GM19328 (cell line): ENCODE results near the gene SEC14L5.
A peak's percentile ranks its signal among the peaks of the same experiment; 100 is the strongest.
"Not testable (repeated sequence)": the region's sequence is repeated elsewhere in the genome, so short reads cannot be mapped to it uniquely, and the experiment has no call there.

ENCODE experiments used
- ATAC-seq: cut with Tn5 transposase; IDR thresholded peaks from one replicate; pipeline ENCODE4 v1.9.1; 2021; ENCODE audit warnings: mild to moderate bottlenecking, moderate library complexity; ENCODE audit not compliant: unreplicated experiment

Gene SEC14L5

DNA sequence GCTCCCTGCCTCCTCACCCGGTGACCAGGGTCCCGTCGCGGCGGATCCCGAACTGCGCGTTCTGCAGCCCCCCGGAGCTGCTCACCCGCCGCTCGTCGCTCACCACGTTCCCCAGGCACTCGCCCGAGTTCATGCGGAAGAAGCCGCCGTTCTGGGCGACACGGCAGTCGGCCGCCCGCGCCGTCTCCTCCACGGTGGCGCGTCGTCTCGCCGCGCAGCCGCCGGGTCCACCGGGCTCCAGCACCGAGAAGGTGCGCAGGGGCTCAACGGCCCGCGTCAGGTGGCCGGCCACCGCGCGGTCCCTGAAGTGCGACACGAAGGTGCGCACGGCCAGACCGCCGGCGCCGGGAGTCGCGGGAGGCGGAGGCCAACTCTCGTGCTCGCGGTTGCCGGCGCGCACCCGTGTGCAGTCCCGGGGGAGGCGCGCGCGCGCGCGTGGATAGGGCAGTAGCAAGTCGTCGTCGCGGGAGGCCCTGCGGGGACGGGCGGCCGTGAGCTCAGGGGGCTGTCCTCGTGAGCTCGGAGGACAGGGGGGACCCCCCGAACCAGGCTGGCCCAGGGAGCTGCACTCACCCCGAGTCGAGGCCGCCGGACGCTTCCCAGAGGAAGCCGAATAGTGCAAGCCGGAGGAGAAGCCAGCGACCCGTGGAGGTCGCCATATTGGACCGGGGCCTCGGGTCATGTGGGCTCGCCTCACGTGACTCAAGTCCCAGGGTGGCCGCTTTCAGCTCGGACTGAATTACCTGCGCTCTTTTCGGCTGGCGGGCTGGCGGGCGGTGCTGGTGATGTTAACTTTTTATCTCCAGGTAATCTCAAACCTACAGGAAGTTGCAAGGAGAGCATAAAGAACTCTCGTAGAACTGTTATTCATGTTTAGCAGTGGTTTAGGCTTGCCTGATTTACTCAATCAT lies 75.4 kb downstream of the SEC14L5 start, which contains the start of gene NAGPA:
NAGPA (minus strand) TSS at position 680 of the 911 bp plus-strand sequence; CDS start at position 659, 21 bp downstream.
- peak; percentile 70 for ATAC-seq

GRCh38 chr16:5034167-5034523 lies 76.0 kb downstream of the SEC14L5 start:
- no peak for ATAC-seq

- ATAC-seq: no peak
Measured at GRCh38 chr16:5035909-5036227, 77.7 kb downstream of the SEC14L5 start.

- no peak for ATAC-seq
Measured at GRCh38 chr16:5036228-5037156, 78.4 kb downstream of the SEC14L5 start.

DNA sequence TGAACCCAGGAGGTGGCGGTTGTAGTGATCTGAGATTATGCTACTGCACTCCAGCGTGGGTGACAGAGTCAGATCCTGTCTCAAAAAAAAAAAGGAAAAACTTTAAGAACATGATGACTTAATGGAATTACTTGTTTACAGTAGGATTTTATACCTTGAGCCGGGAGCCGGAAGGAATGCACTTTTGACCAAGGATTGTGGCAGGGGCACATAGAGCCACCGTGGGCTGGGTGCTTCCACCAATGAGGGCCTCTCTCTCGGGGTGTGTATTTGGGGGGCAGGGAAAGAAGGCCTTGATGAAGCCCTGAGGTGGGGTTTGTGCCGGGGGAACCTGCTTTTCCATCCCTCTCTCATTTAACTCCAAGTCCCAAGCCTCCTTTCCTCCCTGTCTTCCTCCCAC lies 82.3 kb downstream of the SEC14L5 start:
- no peak for ATAC-seq

DNA sequence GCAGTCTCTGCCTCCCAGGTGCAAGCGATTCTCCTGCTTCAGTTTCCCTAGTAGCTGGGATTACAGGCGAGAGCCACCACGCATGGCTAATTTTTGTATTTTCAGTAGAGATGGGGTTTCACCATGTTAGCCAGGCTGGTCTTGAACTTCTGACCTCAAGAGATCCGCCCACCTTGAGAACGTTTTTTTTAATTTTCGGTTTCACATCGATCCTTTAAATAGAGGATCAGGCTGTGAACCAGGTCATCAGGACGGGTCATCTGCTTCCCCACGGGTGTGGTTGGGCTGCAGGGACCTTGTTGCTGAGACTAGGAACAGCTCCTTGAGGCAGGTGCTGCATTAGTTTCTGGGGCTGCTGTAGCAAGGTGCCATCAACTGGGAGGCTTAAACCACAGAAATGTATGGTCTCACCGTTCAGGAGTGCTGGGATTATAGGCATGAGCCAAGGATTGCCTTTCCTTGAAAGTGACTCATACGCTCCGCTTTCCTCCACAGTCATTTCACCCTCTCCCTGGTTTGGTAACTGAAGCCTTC lies 83.5 kb downstream of the SEC14L5 start:
- no peak for ATAC-seq

- no peak for ATAC-seq
Measured at GRCh38 chr16:5042574-5043171, 84.5 kb downstream of the SEC14L5 start.

GRCh38 chr16:5044011-5044540 lies 85.9 kb downstream of the SEC14L5 start:
- no peak for ATAC-seq

- ATAC-seq: not testable (repeated sequence)
Measured at GRCh38 chr16:5044581-5044980, 86.5 kb downstream of the SEC14L5 start.

DNA sequence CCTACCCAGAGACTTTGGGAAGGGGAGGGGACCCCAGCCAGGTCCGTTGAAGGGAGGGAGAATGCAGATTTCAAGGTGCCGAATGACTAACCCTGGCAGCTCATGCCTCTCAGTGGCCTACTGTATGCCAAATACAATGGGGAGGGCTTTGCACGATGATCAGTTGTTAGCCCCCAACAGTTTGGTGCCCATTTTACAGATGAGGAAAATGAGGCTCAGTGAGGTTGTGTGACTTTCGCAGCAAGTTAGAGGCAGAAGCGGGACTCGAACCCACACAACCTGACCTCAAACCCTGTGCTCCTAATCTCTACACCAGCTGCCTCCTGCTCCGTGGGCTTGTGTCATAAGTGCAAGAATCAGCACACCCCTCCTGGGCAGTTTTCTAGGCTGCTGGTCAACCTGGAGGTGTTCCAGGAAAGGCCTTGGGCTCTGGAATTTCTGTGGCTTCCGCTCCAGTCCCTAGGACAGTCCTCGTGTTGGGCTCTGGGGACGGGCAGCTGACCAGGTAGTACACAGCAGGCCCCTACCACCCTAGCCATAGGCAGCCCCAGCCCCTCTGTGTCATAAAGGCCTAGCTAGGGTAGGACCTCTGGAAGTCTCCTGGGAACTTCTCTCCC lies 87.5 kb downstream of the SEC14L5 start:
- no peak for ATAC-seq

GRCh38 chr16:5046914-5047313 lies 88.8 kb downstream of the SEC14L5 start:
- ATAC-seq: no peak

- no peak for ATAC-seq
Measured at GRCh38 chr16:5054876-5055865, 97.0 kb downstream of the SEC14L5 start.

GRCh38 chr16:5056352-5056751 lies 98.2 kb downstream of the SEC14L5 start:
- no peak for ATAC-seq

- ATAC-seq: no peak
Measured at GRCh38 chr16:5058476-5058875, 100.3 kb downstream of the SEC14L5 start.

- ATAC-seq: no peak
Measured at GRCh38 chr16:5059386-5060072, 101.4 kb downstream of the SEC14L5 start.

DNA sequence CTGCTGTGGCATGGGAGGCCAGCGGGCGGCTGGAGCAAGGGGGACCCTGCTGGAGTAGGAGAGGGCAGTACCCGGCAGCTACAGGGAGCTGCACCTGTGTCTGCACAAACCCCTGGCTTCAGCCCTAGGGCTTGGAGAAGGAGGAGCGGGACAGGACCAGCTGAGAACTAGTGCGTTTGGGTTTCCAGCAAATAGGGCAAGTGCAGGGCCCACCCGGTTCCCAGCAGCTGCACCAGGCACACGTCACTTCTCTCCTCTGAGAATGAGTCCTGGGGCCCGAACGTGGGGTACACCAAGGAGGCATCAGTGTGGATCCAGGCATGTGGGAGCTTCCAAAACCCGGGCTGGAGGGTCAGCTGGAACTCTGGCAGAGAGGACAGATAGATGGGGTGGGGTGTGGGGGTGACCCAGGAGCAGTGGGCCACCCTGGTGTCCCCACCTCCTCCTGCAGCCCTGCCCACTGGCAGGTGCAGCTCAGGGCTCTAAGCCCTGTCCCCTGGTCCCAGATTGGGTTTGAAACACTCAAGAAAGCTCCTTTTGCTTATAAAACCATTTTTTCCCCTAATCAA lies 102.0 kb downstream of the SEC14L5 start:
- ATAC-seq: no peak

GRCh38 chr16:5062051-5062450 lies 103.9 kb downstream of the SEC14L5 start:
- ATAC-seq: peak; percentile 50
